GM21737 (cell line): Measurements from ENCODE around the gene SMIM13.

Experiments
- ATAC-seq: cut with Tn5 transposase; IDR thresholded peaks from one replicate; pipeline ENCODE4 v1.9.1; 2021; ENCODE audit warnings: mild to moderate bottlenecking, moderate library complexity; ENCODE audit not compliant: unreplicated experiment

Gene SMIM13

DNA sequence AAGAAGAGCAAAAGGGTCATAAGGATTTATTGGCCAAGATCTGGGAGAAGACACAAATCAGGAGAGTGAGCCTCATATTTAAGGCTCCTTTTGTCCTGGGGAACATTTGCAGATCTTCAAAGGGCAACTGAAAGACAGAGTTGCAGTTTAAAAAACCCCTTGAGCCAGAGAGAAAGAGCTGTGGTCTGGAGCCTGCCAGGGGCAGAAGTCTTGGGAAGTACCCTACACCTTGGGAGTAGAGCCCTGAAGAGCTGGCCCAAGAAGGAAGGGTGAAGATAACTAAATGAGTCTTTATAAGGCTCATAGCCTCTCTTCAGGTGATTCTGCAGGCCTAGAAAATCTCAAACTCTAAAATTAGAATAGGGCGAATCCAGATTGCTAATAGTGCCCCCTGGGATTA is 57.9 kb downstream of the SMIM13 start:
- no peak for ATAC-seq

DNA sequence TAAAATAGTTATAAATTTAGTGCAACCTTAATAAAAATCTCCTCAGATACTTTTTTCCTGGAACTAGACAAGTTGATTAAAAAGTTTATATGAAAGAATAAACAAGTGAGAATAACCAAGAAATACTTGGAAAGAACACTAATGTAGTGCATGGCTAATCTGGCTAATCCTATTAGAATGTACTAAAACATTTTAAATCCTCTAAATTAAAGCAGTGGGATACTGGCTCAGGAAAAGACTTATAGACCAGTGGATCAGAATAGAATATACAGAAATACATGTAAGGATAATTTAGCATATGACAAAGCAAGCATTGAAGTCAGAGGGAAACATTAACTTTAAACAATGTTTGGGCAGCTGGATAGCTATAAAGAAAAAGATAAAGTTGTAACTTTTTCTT is 58.9 kb downstream of the SMIM13 start:
- no peak for ATAC-seq

DNA sequence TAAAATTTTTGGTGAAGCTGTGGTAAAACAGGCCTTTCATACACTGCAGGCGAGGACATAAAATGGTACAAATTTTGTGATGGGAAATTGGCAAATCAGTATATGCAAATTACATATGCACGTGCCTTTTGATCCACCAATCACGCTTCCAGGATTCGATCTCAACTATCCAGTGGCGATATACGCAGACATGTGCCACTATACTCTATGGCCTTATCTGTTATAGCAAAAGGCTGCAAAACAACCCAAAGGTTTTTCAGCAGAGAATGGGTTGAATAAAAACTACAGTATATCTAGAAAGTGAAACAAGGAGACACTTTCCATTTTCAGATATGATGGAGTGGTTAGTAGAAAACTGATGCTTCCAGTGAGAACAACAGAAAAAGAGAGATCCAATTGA is 59.8 kb downstream of the SMIM13 start:
- no peak for ATAC-seq

GRCh38 chr6:11155589-11155988 is 62.0 kb downstream of the SMIM13 start:
- ATAC-seq, result no peak

- ATAC-seq, result no peak
Observed at GRCh38 chr6:11160199-11160598, 66.6 kb downstream of the SMIM13 start.

DNA sequence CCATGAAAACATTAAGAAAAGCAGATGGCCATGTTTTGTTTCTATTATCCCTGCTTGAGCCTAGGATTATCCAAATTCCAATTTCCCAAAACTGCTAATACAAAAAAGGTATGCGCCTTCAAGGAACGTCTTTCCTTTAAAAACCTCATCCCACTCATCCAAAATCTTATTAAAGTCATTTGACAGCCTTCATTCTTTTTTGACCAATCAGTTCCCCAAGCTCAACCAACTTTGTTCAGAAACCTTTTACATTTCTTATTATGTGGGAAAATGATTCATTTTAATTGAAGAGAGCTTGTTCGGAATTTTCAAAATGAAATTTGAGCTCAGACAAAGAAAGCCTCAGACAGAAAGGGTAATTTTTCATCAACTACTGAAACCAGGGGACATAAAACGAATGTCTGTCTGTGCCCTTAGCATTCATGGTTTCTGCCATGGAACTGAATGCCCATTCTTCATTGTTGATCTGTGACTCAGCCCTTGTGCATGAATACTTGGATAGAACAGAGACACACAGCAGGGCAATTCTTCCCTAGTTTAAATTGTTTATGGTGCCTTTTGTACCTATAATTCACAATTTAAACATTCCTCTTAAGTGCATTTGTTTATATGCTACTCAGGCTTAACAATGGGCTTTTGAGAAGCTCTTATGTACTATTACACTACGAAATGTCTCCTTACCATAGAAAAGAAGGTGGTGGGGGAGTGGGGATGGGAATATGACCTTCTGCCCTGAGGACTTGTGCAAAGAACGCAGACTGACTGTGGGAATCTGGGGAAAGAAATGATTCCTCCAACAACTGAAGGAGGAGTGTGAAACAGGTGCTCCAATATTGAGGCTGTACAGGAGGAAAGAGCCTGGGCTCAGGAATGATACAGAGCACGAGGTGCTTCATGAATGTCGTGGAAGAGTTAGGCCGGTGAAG is 67.7 kb downstream of the SMIM13 start:
- ATAC-seq, result no peak

DNA sequence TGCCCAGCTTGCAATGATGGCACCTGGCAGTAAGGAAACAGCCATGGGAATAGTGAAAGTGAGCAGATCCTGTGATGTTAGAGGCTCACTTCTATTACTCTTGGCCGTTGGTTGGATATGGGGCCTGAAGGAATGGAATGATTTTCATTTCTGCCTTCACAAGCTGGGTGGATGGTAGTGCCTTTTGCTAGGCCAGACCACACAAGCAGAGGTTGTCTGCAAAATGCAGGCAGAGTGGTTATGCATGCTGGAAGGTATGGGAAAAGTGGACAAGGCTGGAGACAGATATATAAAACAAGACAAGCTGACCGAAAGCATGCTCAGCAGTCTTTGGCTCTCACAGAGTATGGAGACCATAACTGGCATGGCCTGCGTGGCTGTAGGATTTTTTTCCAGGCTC is 68.6 kb downstream of the SMIM13 start:
- ATAC-seq, result no peak

DNA sequence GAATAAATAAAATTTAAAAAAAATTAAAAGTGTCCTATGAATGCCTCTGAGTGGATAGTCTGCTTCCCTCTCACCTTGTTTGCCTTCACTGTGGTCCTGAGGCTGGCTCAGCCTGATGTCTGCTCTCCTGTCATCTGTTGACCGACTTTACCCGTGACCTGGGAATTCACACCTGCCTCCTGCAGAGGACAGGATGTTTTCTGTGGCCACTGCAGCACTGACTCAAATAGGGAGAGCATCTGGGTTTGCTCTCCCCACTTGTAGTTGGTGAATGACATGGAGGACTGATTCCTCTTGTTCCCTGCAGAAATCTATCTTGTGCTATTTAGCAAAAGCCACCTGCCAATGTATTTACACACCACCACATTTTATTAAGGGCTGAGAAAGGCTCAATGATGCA is 70.3 kb downstream of the SMIM13 start:
- peak; percentile 67 for ATAC-seq

DNA sequence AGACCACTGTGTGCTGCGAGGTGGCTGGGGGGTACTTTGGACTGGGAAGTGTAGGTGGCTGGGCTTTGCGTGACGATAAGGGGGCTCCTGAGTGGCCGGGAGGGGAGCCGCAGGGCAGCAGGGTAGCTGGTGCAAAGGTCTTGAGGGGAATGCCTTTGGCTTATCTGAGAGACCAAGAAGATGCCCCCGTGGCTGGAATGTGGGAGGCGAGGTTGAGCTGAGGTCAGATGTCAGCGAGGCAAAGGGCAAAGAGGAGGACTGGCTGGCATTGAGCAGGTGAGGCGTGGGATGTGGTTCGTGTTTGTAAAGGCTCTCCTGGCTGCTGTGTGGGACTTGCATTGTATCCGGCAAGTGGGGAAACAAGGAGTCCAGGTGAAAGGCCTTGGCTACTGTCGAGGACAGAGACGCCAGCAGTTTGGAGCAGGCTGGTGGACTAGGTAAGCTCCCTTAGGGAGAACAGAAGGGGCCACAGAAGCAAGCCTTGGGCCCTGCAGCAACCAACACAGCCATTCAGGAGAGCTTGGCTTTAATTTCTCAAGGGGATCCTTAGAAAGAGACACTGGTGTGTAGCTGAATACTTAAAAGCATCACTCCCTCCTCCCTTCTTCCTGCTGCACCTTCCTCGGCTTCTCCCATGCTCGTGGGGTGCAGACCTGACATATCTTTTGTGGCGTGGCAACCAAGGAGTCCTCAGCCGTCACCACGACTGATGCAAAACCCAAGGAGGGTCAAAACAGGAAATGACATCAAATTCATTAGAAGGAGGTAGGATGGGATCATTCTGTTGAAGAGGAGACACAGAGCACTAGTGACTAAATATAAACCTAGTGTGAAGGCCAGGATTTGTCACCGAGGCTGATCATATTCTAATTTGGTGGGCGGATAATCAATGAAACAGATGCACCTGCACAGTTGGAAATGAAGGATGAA is 71.3 kb downstream of the SMIM13 start:
- no peak for ATAC-seq

GRCh38 chr6:11166948-11167347 is 73.3 kb downstream of the SMIM13 start:
- ATAC-seq, result no peak

DNA sequence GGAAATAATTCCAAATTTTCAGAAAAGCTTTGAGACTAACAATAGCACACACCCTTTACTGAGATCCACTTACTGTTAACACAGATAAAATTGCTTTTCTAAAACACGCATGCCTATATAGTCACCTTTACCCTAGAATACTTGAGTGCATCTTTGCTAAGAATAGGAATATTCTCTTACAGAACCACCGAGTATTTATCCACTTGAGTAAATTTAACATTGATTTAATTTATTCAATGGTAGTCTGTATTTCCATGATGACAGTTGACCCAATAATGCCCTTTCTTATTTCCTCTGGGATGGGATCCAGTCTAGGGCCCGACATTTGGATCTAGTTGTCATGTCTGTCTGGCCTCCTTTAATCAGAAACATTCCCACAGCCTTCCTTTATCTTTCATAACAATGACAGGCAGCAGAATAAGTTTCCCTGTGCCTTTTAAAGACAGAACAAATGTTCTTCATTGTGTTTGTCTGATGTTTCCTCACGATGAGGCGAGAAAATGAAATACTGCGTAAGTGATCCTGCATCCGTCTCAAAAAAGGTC is 74.5 kb downstream of the SMIM13 start:
- ATAC-seq, result no peak

DNA sequence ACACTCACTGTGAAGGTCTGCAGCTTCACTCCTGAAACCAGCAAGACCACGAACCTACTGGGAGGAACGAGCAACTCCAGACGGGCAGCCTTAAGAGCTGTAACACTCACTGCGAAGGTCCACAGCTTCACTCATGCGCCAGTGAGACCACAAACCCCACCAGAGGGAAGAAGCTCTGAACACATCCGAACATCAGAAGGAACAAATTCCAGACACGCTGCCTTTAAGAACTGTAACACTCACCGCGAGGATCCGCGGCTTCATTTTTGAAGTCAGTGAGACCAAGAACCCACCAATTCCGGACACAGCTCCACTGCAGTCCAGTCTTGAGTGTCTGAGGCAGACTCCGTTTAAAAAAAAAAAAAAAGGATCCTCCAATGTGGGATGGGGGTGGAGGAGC is 78.3 kb downstream of the SMIM13 start:
- no peak for ATAC-seq

GRCh38 chr6:11172501-11173327 is 79.1 kb downstream of the SMIM13 start:
- no peak for ATAC-seq

DNA sequence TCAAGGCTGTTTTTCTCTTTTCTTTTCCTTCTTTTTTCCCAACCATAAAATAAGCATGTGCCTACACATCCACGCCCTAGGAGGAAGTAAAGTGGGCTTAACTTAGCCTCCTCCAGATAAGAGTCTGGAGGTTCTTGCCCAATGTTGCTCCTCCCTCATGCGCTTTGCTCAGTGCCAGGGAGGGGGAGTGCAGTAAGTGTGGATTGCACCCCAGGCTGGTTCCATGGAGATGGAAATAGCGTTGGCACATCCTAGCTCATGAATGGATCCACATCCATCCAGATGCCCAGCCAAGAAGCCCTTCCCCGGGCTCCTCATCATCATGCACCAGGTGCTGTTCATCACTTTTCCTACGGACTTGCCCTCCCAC is 80.6 kb downstream of the SMIM13 start:
- no peak for ATAC-seq

GRCh38 chr6:11177271-11177670 is 83.6 kb downstream of the SMIM13 start:
- ATAC-seq, result no peak

- ATAC-seq, result no peak
Observed at GRCh38 chr6:11179088-11179418, 85.4 kb downstream of the SMIM13 start.

GRCh38 chr6:11179419-11180202 is 86.0 kb downstream of the SMIM13 start:
- no peak for ATAC-seq

DNA sequence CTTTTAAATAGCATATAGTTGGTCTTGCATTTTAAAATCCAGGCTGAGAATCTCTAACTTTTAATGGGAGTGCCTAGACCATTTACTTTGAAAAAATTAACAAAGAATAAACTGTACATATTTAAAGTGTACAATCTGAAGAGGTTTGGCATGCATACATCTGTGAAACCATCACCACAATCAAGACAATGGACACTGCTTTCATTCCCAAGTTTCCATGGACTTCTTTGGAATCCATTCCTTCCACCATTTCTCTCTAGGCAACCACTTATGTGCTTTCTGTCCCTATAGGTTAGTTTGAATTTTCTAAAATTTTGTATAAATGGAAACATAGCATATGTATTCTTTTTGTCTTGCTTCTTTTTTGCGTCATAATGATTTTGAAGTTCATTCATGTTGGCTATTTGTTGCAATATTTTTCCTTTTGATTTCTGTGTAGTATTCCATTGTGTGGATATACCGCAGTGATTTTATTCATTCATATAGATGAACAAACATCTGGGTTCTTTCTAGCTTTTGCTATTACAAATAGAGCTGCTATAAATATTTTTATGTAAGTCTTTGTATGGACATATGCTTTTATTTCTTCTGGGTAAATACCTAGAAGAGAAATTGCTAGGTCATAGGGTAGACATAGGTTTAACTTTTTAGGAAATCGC is 88.0 kb downstream of the SMIM13 start:
- ATAC-seq, result no peak

GRCh38 chr6:11183761-11184362 is 90.2 kb downstream of the SMIM13 start:
- ATAC-seq, result no peak
